HPDE6-E6E7 (cell line): ENCODE measurements around the gene P4HTM.

Experiments used
- DNase-seq: peaks from one replicate; pipeline ENCODE4 v3.0.0; 2011; ENCODE audit warnings: missing footprints; ENCODE audit errors: extremely low spot score

The P4HTM gene

GRCh38 chr3:49025005-49025792 is 35.2 kb downstream of the P4HTM start:
- DNase-seq: no peak

- DNase-seq: no peak
Measured at GRCh38 chr3:49025793-49026520, 35.9 kb downstream of the P4HTM start.

DNA sequence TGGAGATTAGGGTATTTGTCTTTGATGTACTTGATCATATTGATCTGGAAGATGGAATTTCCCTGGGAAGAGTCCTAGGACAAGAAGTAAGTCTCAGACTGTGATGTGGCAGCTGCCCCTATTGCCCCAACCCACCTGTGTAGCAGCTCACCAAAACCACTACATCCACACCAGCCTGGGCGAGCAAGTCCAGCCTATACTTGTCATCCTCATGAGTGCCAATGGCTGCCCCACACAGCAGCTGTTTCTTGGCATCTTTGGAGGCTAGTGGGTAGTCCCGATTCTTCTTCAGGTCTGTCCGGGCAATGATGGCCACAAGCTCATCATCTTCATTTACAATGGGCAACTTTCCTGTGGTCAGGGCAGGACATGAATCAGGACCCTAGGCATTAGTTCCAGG is 36.5 kb downstream of the P4HTM start:
- no peak for DNase-seq

DNA sequence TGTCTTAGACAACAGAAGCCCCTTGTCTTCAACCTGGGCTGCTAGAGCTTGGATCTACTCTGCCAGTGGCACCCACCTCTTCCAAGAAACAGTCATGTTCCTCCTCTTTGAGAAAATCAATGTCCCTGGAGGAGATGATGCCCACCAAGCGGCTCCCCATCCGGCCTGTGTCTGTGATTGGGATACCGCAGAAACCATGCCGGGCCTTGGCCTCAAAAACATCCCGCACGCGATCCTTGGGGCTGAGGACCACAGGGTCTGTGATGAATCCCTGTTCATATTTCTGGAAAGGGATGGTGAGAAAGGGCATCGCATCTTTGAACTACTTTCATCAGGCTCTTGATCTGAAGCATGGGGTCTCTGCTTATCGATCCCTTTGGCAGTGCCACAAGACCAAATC is 37.6 kb downstream of the P4HTM start:
- DNase-seq: no peak

DNA sequence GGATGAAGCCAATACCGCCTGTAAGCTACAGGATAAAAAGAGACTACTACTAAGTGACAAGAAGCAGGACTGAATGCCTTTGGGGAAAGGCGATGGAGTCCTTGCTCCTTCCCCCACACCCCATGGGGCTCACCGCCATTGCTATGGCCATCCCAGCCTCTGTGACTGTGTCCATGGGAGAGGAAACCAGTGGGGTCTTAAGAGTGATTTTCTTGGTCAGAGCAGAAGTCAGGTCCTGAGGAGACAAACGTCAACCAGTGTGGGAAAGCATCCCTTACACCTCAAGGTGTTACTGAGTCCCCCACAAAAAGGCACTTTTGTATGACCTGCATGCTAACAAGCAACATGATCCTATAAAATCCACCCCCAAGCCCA is 38.2 kb downstream of the P4HTM start:
- DNase-seq: no peak

DNA sequence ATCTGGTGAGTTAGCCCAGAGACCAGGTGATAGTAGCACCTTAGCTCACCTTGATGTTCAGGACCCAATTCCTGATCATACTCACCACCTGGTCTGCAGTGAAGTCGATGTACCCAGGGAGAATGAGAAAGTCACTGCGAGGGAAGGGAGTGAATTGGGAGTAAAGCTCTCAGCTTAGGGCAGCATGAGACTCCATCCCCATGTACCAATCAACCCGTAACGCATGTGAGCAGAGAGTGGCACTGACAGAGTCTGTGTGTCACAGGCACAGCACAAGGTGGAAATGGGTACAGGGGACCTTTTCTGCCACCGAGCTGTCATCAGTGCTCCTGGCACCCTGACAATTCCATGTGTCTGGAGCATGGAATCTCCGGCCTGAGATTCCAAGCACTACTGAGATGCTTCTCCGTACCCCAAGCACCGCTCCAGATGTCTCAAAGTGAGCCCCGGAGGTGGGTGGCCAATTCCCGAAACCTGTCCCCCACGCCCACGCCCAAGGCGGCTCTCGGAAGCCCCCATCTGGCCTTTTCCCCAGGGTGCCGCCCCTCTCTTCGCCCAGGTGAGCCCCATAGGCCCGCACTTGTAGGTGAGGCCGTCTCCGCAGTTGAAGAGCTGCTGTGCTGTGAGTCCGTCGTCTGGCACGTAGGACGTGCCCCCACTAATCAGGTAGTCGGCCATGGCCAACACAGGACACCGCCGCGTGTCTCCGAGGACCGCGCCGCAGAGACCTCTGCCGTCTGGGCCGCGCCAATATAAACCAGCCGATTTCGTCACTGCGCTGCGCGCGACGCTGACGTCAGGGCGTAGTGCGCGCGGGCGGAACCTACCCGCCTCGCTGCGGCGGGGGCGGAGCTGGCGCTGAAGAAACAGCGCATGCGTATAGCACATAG is 38.9 kb downstream of the P4HTM start, which contains the start of gene IMPDH2:
IMPDH2 (minus strand) TSS at position 726 of the 890 bp plus-strand sequence; CDS start at position 678, 48 bp downstream.
- no peak for DNase-seq

DNA sequence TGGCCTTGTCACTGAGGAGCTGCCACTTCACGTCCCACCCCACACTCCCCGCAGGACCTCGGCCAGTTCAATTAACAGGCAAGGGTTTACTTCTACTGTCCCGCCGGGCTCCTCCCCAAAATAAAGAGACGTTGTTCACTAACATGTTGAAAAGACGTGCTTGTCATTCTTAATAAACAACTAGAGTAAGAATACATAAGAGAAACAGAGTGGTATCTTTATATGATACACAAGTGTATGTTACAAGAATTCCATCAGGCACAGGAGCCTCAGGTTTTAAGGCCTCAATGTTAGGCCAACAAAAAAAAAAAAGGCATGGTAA is 39.5 kb downstream of the P4HTM start:
- no peak for DNase-seq

DNA sequence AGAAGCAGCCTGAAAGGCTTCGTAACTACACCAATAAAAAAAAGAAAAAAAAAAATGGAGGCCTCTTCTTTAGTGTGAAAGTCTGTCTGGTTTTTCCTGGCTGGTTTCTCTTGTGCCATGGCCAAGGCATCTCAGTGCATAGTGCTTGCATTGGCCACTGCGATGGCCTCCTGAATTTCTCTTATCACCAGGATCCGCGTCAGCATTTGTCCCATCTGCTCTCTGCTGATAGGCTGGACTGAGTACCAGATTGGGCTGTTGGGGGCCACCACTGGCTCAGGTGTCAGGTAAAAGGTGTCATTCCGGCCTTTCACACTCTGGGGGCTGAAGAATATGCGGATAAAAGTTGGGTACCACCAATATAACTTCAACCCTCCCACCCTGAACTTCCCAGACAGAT is 40.3 kb downstream of the P4HTM start:
- no peak for DNase-seq

- DNase-seq: no peak
Measured at GRCh38 chr3:49032646-49033304, 42.7 kb downstream of the P4HTM start.

DNA sequence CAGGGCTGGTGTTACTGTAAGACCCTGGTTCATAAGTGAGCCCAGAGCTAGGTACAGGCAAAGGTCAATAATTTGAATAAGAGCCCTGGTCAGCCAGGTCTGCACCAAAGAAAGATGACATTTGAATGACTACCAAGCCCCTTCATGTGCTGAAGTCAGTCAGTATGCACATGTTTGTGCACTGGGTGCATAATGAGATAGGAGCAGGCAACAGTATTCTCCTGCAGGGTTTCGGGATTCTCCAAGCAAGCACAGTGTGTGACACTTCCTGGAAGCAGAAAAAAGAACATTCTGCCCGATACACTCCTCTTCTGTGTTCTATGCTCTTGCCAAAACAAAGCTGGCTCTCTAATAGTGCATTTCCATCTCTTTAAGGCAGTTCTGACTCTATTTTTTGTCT is 44.6 kb downstream of the P4HTM start:
- no peak for DNase-seq

DNA sequence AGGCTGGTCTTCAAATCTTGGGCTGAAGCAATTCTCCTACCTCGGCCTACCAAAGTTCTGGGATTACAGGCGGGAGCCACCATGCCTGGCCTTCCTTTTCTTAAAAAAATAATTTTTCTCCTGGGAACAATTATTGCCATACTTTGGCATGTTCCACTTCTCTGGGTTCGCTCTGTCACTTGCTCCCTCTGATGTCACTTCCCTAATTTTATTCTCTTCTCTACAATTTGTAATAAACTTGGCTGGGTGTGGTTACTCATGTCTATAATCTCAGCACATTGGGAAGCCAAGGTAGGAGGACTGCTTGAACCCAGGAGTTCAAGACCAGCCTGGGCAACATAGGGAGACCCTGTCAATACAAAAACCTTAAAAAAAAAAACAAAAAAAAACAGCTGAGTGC is 45.2 kb downstream of the P4HTM start:
- no peak for DNase-seq

- DNase-seq: no peak
Measured at GRCh38 chr3:49053543-49053942, 63.5 kb downstream of the P4HTM start.

GRCh38 chr3:49054344-49054862 is 64.4 kb downstream of the P4HTM start:
- DNase-seq: no peak
